Activated naive CD8-positive, alpha-beta T cell treated with anti-CD3 and anti-CD28 coated beads, Interleukin-2, amount 50 U/mL, for 16 hours (primary cell): ENCODE results near the gene PTBP3.

Experiments used
- DNase-seq: peaks from one replicate; pipeline ENCODE4 v3.0.0-alpha.2; 2020; ENCODE audit warnings: low read depth, low spot score

Gene PTBP3

GRCh38 chr9:112168197-112168596, 165.2 kb downstream of the PTBP3 start:
- DNase-seq: no peak
